SK-N-SH treated with all-trans-retinoic acid at 6 μM for 48 hours (cell line): ENCODE results near the gene USH2A.

Source experiments
- CSDC2 ChIP-seq: fragments of 250-450 bp; sonication (Bioruptor Pico); IDR thresholded peaks from 2 replicates; pipeline ENCODE4 v1.5.0; 2020; ENCODE audit warnings: mild to moderate bottlenecking, moderate library complexity
- CSRNP3 ChIP-seq: fragments of 250-450 bp; sonication (Bioruptor Pico); IDR thresholded peaks from 2 replicates; pipeline ENCODE4 v1.5.1; 2021; ENCODE audit warnings: mild to moderate bottlenecking, moderate library complexity
- OSR1 ChIP-seq: fragments of 250-450 bp; sonication (Bioruptor Pico); IDR thresholded peaks from 2 replicates; pipeline ENCODE4 v1.8.0; 2022; ENCODE audit warnings: moderate library complexity, mild to moderate bottlenecking, inconsistent platforms
- PATZ1 ChIP-seq: fragments of 250-450 bp; sonication (Bioruptor Pico); IDR thresholded peaks from 2 replicates; pipeline ENCODE4 v1.8.0; 2020; ENCODE audit warnings: mild to moderate bottlenecking, moderate library complexity, borderline replicate concordance
- PPARA ChIP-seq: fragments of 250-450 bp; sonication (Bioruptor Pico); IDR thresholded peaks from 2 replicates; pipeline ENCODE4 v1.5.0; 2020; ENCODE audit warnings: mild to moderate bottlenecking, borderline replicate concordance
- RARB ChIP-seq: fragments of 250-450 bp; sonication (Bioruptor Pico); IDR thresholded peaks from 2 replicates; pipeline ENCODE4 v1.8.0; 2021; ENCODE audit warnings: mild to moderate bottlenecking, moderate library complexity
- TCF4 ChIP-seq: fragments of 250-450 bp; sonication (Bioruptor Pico); IDR thresholded peaks from 2 replicates; pipeline ENCODE4 v1.8.0; 2021; ENCODE audit warnings: mild to moderate bottlenecking, moderate library complexity, borderline replicate concordance
- TSHZ2 ChIP-seq: fragments of 250-450 bp; sonication (Bioruptor Pico); IDR thresholded peaks from 2 replicates; pipeline ENCODE4 v1.5.0; 2020; ENCODE audit warnings: mild to moderate bottlenecking, moderate library complexity
- ZFP3 ChIP-seq: fragments of 250-450 bp; sonication (Bioruptor Pico); IDR thresholded peaks from 2 replicates; pipeline ENCODE4 v1.5.0; 2020; ENCODE audit warnings: mild to moderate bottlenecking, moderate library complexity
- ZFP30 ChIP-seq: fragments of 450-650 bp; formaldehyde crosslinking; IDR thresholded peaks from 2 replicates; pipeline ENCODE4 v1.5.0; 2022; ENCODE audit warnings: mild to moderate bottlenecking, moderate library complexity
- ZNF8 ChIP-seq: fragments of 450-650 bp; formaldehyde crosslinking; IDR thresholded peaks from 2 replicates; pipeline ENCODE4 v1.5.0; 2020; ENCODE audit warnings: mild to moderate bottlenecking, moderate library complexity

GRCh38 chr1:216173376-216173995 lies 249.8 kb downstream of the USH2A start:
- no peak for TF ChIP-seq TSHZ2 (CRISPR knock-in tag)
- no peak for TF ChIP-seq ZFP30 (CRISPR knock-in tag)
- no peak for TF ChIP-seq PATZ1 (CRISPR knock-in tag)
- TF ChIP-seq ZFP3: no peak
- TF ChIP-seq TCF4: no peak
- no peak for TF ChIP-seq RARB (CRISPR knock-in tag)
- no peak for TF ChIP-seq CSDC2
- no peak for TF ChIP-seq ZNF8 (CRISPR knock-in tag)
- TF ChIP-seq PPARA (CRISPR knock-in tag): no peak
- no peak for TF ChIP-seq OSR1 (CRISPR knock-in tag)
- no peak for TF ChIP-seq CSRNP3 (CRISPR knock-in tag)
